ENCODE data around the gene MTMR4. TPM values are rescaled to one million over a fixed set of nuclear protein-coding genes. Genes with fewer than 3 reads are reported as not detected.

Gene MTMR4
- total RNA-seq, 1 donor from 2014 or later, result 40.9 TPM

- Histone ChIP-seq H3K4me1 (peaks cover 26% of the 10 kb centered on the region), H3K36me3 (no peaks in the 10 kb centered on the region), H3K27me3 (no peaks in the 10 kb centered on the region), H3K4me3 (peak overlapping the region; percentile 57), H3K27ac (peak overlapping the region; percentile 58), H3K9me3 (no peaks in the 10 kb centered on the region)
- TF ChIP-seq, protein P1, sequence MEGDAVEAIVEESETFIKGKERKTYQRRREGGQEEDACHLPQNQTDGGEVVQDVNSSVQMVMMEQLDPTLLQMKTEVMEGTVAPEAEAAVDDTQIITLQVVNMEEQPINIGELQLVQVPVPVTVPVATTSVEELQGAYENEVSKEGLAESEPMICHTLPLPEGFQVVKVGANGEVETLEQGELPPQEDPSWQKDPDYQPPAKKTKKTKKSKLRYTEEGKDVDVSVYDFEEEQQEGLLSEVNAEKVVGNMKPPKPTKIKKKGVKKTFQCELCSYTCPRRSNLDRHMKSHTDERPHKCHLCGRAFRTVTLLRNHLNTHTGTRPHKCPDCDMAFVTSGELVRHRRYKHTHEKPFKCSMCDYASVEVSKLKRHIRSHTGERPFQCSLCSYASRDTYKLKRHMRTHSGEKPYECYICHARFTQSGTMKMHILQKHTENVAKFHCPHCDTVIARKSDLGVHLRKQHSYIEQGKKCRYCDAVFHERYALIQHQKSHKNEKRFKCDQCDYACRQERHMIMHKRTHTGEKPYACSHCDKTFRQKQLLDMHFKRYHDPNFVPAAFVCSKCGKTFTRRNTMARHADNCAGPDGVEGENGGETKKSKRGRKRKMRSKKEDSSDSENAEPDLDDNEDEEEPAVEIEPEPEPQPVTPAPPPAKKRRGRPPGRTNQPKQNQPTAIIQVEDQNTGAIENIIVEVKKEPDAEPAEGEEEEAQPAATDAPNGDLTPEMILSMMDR (IDR thresholded peaks at IDR 0.05), result no peak
- DNase-seq (no peak), ATAC-seq (no peak)
- intact Hi-C loops (cut with DNase I), result no loop called here
Measured at GRCh38 chr17:58530655-58531054, 16.2 kb upstream of the MTMR4 start.

DNA sequence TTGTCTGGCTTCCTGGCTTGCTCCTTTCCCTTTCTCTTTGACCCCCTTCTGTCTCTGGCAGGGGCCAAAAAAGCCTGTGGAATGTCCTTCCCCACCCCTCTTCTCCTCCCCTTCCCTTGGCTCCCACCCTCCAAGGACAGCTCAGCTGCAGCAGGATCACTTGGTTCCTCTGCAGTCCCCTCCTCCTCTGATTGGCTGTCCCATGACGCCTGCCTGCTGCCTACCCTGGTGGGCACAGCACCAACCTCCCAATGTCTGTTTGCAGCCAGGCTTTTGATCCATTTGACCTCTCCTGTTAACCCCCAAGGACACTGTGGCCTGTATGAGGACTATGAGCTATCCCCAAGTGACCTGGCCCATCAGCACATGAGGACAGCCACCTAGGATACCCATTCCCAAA, 14.8 kb upstream of the MTMR4 start:
- DNase-seq, result no peak

GRCh38 chr17:58528443-58528842, 14.0 kb upstream of the MTMR4 start:
- Histone ChIP-seq H3K36me3 (no peaks in the 10 kb centered on the region), H3K4me3 (peak overlapping the region; percentile 41), H3K27ac (peak overlapping the region; percentile 65), H3K9me3 (no peaks in the 10 kb centered on the region), H3K27me3 (no peaks in the 10 kb centered on the region), H3K4me1 (peaks cover 30% of the 10 kb centered on the region)
- ATAC-seq, result no peak
- intact Hi-C loops (cut with DNase I), result loop anchor here (10.0 kb wide), 1 partner anchor 466 kb away; no protein-coding TSS in a partner anchor
- TF ChIP-seq, protein P1 (IDR thresholded peaks at IDR 0.05), result no peak
- no peak for DNase-seq

More for the DNA sequence above, 14.8 kb upstream of the MTMR4 start:
- TF ChIP-seq, protein P1 (IDR thresholded peaks at IDR 0.05), result no peak
- peak overlapping the region; percentile 65 for H3K27ac ChIP-seq
- intact Hi-C loops (cut with DNase I), result loop anchor here (10.0 kb wide), 1 partner anchor 466 kb away; no protein-coding TSS in a partner anchor
- no peaks in the 10 kb centered on the region for H3K36me3 ChIP-seq
- ATAC-seq, result no peak
- H3K4me3 ChIP-seq, result peak overlapping the region; percentile 41
- H3K4me1 ChIP-seq, result peaks cover 30% of the 10 kb centered on the region
- H3K27me3 ChIP-seq, result no peaks in the 10 kb centered on the region
- no peaks in the 10 kb centered on the region for H3K9me3 ChIP-seq

DNA sequence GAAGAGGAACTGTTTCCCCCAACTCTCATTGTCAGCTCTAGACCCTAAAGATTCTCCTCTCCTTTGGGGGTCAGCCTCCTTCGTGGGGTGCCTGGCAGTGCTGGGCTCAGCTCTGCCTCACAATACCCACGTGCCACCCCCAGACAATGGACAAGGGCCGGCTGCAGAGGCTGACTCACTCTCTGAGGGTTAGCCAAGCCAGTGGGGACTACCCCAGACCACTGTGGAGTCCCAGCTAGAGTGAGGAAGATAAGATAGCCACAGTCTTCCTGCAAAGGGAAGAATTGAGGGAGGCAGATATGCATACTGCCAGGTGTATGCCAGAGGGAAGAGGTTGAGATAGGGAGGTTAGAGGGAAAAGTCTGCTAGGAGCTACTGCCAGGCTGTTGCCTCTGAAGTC, 13.5 kb upstream of the MTMR4 start:
- no peak for ATAC-seq
- Histone ChIP-seq H3K4me3 (peak overlapping the region; percentile 41), H3K9me3 (no peaks in the 10 kb centered on the region), H3K27me3 (no peaks in the 10 kb centered on the region), H3K36me3 (no peaks in the 10 kb centered on the region), H3K27ac (peak overlapping the region; percentile 65), H3K4me1 (peaks cover 30% of the 10 kb centered on the region)
- intact Hi-C loops (cut with DNase I), result loop anchor here (10.0 kb wide), 1 partner anchor 467 kb away; no protein-coding TSS in a partner anchor
- TF ChIP-seq, protein P1 (IDR thresholded peaks at IDR 0.05), result no peak
- no peak for DNase-seq

DNA sequence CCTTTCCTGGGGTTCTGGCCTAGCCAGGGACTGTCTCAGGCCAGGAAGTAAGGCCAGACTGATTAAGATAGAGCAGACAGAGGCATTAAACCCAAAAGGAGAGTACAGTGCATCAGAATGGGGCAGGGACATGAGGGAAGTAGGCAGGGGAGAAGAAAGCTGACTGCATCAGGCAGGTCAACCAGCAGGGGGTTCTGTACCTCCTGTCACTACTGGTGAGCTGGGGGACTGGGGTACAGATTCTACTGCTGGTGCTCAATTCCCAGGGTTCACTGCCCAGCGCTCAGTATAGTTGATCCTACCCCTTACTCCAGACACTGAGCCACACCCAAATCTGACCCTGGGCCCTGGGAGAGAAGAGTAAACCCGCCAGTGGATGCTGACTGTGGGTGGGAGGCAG, 12.9 kb upstream of the MTMR4 start:
- peak overlapping the region; percentile 41 for H3K4me3 ChIP-seq
- intact Hi-C loops (cut with DNase I), result loop anchor here (10.0 kb wide), 1 partner anchor 467 kb away; no protein-coding TSS in a partner anchor
- H3K9me3 ChIP-seq, result no peaks in the 10 kb centered on the region
- H3K27ac ChIP-seq, result peak overlapping the region; percentile 65
- no peaks in the 10 kb centered on the region for H3K27me3 ChIP-seq
- H3K36me3 ChIP-seq, result no peaks in the 10 kb centered on the region
- TF ChIP-seq, protein P1 (IDR thresholded peaks at IDR 0.05), result peak; percentile 11
- ATAC-seq (no peak), DNase-seq (no peak)
- H3K4me1 ChIP-seq, result peaks cover 26% of the 10 kb centered on the region

Measured in upper lobe of right lung (tissue), 1 donor.